Adrenal gland (tissue), 5 donors: Measurements from ENCODE around the gene FBXO10.

ENCODE experiments used
- CTCF ChIP-seq, 6 experiments: fragments of 450-650 bp in 4 of 6; fragments of 200-600 bp in 2 of 6; sonication (generic) in 1 of 6; IDR thresholded peaks; 1 replicate in 5 of 6; 2 replicates in 1 of 6; pipeline versions ENCODE4 v1.5.1 to v1.8.0; 2016 to 2021; ENCODE audit warnings: antibody characterized with exemption in 6 of 6, mild to moderate bottlenecking in 2 of 6, moderate library complexity in 1 of 6
- POLR2A ChIP-seq, 2 donors: fragments of 450-650 bp; IDR thresholded peaks; one replicate each; pipeline ENCODE4 v1.6.1; 2017; ENCODE audit warnings: antibody characterized with exemption in 2 of 2, mild to moderate bottlenecking in 2 of 2, moderate library complexity in 1 of 2
- donor health status: DM: no; HTN: no; CAD: no.

- no peak for TF ChIP-seq CTCF (IDR thresholded peaks at IDR 0.05)
- no peak for TF ChIP-seq POLR2A (IDR thresholded peaks at IDR 0.05)
These were observed 28.1 kb upstream of the FBXO10 start for GRCh38 chr9:37604296-37604695.
